Adrenal gland (tissue), 5 donors: ENCODE data around the gene MAP2K6.

Experiments
- CTCF ChIP-seq, 6 experiments: fragments of 450-650 bp in 4 of 6; fragments of 200-600 bp in 2 of 6; sonication (generic) in 1 of 6; IDR thresholded peaks; 1 replicate in 5 of 6; 2 replicates in 1 of 6; pipeline versions ENCODE4 v1.5.1 to v1.8.0; 2016 to 2021; ENCODE audit warnings: antibody characterized with exemption in 6 of 6, mild to moderate bottlenecking in 2 of 6, moderate library complexity in 1 of 6
- POLR2A ChIP-seq, 2 donors: fragments of 450-650 bp; IDR thresholded peaks; one replicate each; pipeline ENCODE4 v1.6.1; 2017; ENCODE audit warnings: antibody characterized with exemption in 2 of 2, mild to moderate bottlenecking in 2 of 2, moderate library complexity in 1 of 2
- donor health status: DM: no; HTN: no; CAD: no.

- TF ChIP-seq CTCF (IDR thresholded peaks at IDR 0.05) (no peak), POLR2A (IDR thresholded peaks at IDR 0.05) (no peak)
Measured at GRCh38 chr17:69501591-69502468, 87.3 kb downstream of the MAP2K6 start.
